KOPT-K1 (cell line): Measurements from ENCODE around the gene SCARF1.
A peak's percentile ranks its signal among the peaks of the same experiment; 100 is the strongest.

Experiments used
- H3K27ac ChIP-seq: fragments of 200-600 bp; sonication (generic); 2 replicates; pipeline ENCODE4 v1.5.1; 2016; ENCODE audit warnings: antibody characterized with exemption, mild to moderate bottlenecking, low read depth, low read length; ENCODE audit not compliant: poor library complexity, severe bottlenecking
- H3K36me3 ChIP-seq: fragments of 200-600 bp; sonication (generic); 2 replicates; pipeline ENCODE4 v1.5.1; 2017; ENCODE audit warnings: antibody characterized with exemption, mild to moderate bottlenecking, low read length, moderate library complexity; ENCODE audit not compliant: insufficient read depth
- H3K9me3 ChIP-seq: fragments of 200-600 bp; sonication (generic); 2 replicates; pipeline ENCODE4 v1.5.1; 2017; ENCODE audit warnings: antibody characterized with exemption, low read length, mild to moderate bottlenecking; ENCODE audit not compliant: insufficient read depth, poor library complexity, severe bottlenecking

SCARF1 gene

DNA sequence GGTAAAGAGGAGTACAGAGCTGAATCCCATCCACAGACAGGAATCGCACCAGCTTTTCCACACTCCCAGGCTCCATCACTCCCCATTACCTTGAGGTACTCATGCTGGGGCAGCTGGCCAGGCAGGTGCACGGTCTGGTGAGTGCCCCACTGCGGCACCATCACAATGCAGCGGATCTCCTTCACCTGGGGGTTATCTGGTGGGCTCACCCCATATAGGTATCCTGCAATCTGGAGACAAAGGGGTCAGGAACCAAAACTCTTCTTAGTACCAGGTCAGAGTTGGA is 6.0 kb upstream of the SCARF1 start:
- peaks cover 76% of the 10 kb centered on the region for H3K36me3 ChIP-seq
- no peak overlapping the region for H3K27ac ChIP-seq
- no peaks in the 10 kb centered on the region for H3K9me3 ChIP-seq

DNA sequence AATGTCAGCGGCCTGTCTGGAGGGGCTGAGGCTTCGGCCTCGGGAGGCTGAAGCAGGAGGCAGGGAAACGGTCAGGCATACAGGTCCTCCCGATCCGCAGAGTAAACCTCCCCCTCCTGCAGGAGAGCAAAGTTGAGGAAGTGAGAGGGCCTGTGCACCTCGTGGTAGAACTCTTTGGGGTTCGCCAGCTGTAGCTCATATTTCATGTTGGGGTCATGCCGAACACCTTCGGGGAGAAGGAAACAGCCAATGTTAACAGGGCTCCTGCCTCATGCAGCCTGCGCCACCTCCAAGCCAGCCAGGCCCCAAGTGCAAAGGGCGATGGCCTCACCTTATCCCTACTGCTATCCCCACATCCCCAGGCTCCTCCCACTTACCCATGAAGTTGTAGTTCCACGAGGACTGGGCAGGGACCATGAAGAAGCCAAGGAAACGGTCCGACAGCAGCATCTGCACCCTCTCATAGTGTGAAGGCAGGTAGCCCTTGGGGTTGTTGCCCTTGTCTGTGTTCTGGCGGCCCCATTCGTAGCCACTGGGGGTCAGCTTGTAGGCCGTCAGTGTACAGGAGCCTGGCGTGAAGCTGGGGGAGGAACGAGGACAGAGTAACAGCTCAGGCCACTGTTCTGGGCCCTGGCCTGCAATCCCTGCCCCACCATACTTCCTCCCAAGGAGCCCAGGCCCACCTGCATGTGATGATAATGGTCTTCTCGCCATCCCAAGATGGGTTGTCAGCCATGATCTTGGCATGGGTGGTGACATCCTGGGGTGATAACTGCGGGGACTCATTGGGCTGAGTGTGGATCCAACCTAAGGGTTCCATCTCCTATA is 5.4 kb upstream of the SCARF1 start:
- H3K36me3 ChIP-seq = peaks cover 70% of the 10 kb centered on the region
- no peaks in the 10 kb centered on the region for H3K9me3 ChIP-seq
- H3K27ac ChIP-seq = no peak overlapping the region

DNA sequence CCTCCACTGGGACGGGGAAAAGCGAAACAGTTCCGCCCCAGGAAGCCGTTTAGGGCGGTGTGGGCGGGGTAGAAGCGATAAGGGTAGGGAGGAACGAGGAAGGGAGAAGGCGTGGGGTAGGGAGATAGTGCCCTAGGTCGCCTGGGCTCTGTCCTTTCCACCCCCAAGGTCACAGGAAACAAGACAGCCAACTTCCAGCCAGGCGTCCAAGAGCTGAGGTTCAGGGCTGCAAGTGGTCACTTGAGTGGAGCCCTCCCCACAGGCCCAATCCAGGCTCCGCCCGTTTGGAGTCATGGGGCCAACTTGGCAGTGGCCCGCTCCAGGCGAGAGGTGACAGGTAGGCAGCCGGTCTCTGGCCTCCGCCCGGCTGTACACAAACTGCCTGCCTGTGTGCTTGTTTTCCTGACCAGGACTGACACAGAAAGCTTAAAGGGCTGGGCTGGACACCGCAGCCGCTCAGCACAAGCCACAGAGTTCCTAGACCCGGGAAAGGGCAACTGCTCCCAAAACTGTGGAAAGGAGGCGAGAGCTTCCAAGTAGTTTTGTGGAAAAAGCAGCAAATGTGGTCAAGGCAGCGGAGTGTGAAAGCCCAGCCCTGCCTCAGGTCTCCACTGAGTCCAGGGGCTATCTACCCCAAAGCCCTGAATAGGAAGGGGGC is 4.4 kb upstream of the SCARF1 start, which contains the start of gene RILP:
RILP (minus strand) TSS at position 23 of the 658 bp plus-strand sequence. CDS start 62 bp downstream, outside the sequence.
- Histone ChIP-seq H3K36me3 (peaks cover 61% of the 10 kb centered on the region), H3K27ac (peak within 1 kb of the TSS; percentile 57), H3K9me3 (no peaks in the 10 kb centered on the region)

DNA sequence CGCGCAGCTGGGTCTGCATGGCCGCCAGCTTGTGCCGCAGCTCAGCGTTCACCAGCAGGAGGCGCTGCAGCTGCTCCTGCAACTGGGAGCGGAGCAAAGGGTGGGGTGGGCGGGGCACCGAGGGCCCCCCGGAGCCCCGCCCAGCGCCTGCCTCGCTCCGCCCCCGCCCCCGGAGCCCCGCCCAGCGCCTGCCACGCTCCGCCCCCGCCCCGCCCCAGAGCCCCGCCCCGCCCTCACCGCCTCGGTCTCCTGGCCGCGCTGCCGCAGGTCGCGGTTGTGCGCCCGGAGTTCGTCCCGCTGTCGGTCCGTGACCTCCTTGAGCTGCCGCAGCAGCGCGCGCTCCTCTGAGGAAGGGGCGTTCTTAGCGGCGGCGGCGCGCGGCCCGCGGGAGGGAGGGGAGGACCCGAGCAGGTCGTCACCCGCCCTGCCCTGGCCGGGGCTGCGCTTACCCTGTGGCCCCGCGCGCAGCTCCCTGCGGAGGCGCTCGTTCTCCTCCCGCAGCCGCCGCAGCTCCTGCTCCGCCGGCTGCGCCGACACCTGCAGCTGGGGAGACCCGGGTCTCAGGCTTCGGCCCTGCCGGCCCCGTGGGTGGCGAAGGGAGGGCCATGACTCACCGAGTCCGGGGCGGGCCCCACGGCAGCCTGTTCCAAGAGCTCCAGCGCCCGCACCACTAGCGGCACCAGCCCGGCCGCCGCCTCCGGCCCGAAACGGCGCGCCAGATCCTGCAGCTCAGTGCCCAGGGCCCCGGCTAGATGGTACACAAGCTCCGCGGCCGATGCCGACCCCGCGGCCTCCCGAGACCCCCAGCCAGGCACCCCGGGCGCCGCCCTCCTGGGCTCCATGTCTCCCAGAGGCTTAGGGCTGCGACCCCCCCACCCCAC is 3.7 kb upstream of the SCARF1 start:
- peaks cover 53% of the 10 kb centered on the region for H3K36me3 ChIP-seq
- no peaks in the 10 kb centered on the region for H3K9me3 ChIP-seq
- H3K27ac ChIP-seq = peak overlapping the region; percentile 57

DNA sequence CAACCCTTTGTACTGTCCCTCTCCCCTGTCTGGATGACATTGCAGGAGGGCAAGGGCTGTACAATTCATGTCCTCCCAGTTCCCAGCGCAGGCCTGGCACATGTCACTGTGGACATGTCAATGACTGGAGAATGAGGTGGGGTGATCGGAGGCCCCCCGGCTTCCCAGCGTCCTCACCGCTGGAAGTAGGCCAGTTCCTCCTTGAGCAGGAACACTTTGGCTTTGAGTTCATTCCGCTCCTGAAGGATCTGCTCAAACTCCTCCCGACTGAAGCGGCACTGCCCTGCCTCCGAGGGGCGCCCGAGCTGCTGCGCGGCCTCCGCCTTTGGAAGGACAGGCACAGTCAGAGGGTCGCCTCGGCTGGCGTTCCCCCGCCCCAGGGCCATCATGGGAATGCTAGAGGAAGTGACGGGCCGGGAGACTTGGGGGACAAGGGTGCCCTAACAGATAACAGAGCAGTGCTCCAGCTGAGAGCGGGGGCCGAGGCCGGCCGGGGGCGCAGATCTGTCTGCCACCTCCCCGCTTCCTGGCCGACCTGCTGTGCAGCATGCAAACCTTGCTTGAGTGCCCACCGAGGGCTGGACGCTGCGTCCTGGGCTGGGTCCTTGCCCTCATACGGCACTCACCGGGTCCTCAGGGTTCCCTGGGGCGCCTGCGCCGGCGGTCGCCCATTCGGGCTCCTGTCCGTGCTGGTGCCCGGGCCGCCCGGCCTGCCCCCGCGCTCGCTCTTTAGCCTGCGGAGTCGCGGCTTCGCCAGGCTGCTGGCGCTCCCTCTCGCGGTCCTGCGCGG is 2.8 kb upstream of the SCARF1 start:
- Histone ChIP-seq H3K36me3 (peaks cover 45% of the 10 kb centered on the region), H3K9me3 (no peaks in the 10 kb centered on the region), H3K27ac (peak overlapping the region; percentile 27)

DNA sequence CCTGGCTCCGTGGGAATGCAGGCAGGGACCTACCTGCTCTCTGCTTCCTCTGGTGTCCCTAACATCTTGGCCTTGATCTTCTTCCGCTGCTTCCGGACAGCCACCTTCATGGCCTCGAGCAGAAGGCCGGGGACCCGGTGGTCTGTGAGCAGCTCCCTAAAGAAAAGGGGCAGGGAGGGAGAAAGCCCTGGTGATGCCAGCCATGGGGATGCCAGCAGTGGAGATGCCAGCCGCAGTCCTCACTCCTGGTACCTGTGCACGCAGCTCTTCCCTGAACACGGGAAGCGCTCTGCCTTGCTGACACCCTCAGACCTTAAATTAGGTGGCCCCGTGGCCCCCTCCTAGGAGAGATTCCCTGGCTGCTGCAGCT is 2.3 kb upstream of the SCARF1 start:
- Histone ChIP-seq H3K27ac (no peak overlapping the region), H3K36me3 (peaks cover 39% of the 10 kb centered on the region), H3K9me3 (no peaks in the 10 kb centered on the region)

DNA sequence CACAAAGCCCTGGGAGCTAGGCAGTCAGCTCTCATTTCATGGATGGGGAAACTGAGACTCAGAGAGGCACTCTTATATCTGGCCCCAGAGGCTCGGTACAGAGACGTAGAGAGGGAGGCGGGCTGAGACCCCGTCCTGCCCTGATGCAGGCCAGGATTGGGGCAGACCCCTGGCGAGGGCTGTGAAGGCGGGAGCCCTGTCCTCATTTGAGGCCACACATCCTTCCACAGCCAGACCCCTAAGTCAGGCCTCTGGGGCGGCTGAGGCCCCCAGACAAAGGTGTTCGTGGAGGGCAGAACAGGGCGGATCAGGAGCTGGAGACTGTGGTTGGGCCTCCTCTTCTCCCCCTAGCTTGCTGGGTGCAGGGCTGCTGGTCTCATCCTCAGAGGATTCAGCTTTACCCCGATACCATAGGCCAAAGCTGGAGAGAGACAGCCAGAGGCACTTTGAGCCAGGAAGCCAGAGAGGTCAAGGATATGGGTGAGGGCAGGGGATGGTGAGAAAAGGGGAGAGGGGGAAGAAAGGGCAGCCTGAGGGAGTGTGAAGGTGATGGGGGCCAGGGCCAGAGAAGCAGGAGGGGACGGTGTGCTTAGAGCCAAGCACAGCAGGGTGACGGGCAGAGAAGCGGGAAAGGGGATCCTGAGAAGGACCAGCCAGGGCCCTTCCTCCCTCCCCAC is 805 bp upstream of the SCARF1 start:
- H3K36me3 ChIP-seq = peaks cover 24% of the 10 kb centered on the region
- no peaks in the 10 kb centered on the region for H3K9me3 ChIP-seq
- H3K27ac ChIP-seq = no peak overlapping the region

DNA sequence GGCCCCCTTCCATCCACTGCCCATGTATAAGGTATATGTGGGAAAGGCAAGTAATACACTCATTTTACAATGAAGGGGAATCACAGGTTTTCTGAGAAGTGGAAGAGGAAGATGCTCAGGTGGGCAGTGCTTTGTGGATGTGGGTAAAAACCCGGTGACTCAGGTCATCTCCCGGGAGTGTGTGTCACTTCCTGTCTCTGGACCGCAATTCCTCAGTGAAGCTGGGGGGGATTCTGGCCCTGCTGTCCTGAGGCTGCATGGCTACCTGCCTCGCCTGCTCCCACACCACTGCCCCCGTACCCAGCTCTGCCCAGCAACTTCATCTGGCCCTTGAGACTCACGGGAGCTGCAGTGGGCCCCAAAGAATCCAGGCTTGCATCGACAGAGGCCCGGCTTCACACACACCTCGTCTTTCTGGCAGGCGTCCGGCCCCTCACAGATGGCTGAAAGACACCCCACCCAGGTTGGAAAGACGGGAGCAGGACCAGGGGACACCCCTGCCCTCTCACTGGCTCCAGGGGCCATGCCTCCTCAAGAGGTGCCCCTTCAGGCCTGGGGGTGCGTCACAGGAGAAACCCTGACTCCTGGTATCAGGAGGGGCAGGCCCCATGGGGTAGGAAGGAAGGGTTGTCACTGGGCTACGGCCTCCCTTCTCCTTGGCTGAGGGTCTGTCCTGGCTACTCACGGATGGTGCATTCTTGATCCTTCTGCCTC is 882 bp downstream of the SCARF1 start:
- Histone ChIP-seq H3K9me3 (no peaks in the 10 kb centered on the region), H3K36me3 (peaks cover 9% of the 10 kb centered on the region; the same call in 1 of the 2 replicates), H3K27ac (no peak overlapping the region)

DNA sequence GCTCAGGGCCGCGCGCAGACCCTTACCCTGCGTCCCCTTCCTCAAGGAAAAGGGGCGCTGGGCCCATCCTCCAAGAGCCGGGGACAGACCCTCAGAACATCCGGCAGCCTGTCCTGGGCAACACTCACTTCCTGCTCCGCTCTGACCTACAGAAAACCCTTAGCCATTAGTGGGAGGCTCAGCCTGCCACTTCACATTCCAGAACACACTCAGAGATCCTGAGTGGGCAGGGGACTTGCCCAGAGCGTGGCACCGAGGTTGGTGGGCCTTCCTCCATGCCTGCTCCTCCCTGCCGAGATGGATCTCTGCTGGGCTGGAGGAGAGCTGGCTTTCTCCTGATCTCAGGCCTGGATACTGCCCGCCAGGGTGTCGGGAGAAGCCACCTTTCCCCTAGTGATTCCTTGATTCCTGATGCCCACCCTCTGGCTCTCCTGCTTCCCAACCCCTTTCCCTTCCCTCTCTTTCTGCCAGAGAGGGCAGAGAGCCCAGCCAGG is 1.5 kb downstream of the SCARF1 start:
- Histone ChIP-seq H3K27ac (no peak overlapping the region), H3K36me3 (peaks cover 9% of the 10 kb centered on the region; the same call in 1 of the 2 replicates), H3K9me3 (no peaks in the 10 kb centered on the region)

DNA sequence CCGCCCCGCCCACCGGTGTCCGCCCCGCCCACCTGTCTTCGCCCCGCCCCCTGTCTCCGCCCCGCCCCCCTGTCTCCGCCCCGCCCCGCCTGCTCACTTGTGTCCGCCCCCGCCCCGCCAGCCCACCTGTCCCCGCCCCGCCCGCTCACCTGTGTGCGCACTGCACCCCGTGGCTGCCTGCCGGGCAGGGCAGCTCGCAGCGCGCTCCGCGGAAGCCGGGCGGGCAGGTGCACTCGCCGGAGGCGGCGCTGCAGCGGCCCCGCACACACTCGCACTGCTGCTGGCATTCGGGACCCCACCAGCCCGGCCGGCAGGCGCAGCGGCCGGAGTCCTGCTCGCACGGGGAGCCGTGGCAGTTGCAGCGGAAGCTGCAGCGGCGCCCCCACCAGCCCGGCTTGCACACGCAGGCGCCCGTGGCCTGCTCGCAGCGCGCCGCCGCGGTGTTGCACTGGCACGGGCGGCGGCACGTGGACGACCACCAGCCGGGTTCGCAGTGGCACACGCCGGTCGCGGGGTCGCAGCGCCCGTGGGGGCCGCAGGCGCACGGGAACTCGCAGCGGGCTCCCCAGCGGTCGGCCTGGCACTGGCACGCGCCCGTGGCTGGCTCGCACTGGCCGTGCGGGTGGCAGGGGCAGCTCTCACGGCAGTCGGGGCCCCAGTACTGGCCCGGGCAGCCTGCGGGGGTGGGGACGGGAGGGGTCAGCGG is 2.1 kb downstream of the SCARF1 start:
- H3K27ac ChIP-seq = no peak overlapping the region
- no peaks in the 10 kb centered on the region for H3K9me3 ChIP-seq
- H3K36me3 ChIP-seq = peaks cover 9% of the 10 kb centered on the region; the same call in 1 of the 2 replicates

DNA sequence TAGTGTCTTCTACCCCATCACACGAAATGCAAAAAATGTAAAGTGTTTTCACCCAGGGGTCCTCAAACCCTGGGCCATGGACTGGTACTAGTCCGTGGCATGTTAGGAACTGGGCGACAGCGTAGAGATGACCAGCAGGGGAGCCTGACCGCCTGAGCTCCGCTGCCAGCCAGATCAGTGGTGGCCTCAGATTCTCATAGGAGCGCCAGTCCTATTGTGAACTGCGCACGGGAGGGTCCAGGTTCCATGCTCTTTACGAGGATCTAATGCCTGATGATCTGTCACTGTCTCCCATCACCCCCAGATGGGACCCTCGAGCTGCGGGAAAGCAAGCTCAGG is 4.5 kb downstream of the SCARF1 start:
- Histone ChIP-seq H3K27ac (no peak overlapping the region), H3K36me3 (no peaks in the 10 kb centered on the region), H3K9me3 (no peaks in the 10 kb centered on the region)

DNA sequence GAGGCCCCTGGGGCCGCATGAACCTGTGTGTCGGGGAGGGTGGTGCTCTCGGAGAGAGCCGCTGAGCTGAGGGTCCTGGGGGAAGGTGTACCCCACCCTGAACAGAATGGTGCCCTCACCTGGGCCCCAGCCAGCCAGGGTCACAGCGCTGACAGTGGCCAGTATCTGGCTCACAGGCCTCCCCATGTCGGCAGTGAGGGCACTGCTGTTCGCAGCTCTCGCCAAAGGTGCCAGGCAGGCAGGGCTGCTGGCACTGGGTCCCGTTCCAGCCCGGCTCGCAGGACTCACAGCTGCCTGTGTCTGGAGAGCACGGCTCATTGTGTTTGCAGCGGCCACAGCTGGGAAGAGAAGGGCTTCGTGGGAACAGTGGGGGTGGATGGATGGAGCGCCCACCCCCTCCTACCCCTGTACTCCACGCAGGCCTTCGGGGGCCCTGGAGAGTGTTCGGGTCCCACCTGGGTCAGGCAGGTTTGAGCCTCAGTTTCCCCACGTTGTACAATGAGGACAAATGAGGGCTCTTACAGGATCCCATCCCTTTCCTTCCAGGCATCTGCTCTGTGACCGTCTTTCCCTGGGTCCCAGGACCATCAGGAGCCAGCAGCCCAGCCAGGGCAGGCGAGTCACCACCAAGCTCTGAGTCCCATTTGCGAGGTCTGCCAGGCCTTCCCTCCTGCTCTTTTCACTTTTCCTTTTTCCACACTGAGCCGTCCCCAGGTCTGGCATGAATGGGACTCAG is 5.0 kb downstream of the SCARF1 start:
- Histone ChIP-seq H3K27ac (no peak overlapping the region), H3K36me3 (no peaks in the 10 kb centered on the region), H3K9me3 (no peaks in the 10 kb centered on the region)
